MM.1S (cell line): ENCODE measurements around the gene PDIK1L.

Source experiments
- DNase-seq: peaks from one replicate; pipeline ENCODE4 v3.0.0-alpha.2; 2015
- H2AFZ ChIP-seq: fragments of 300-600 bp; sonication (generic); 2 replicates; pipeline ENCODE4 v1.6.0; 2016; ENCODE audit warnings: antibody characterized with exemption, low read length
- H3F3A ChIP-seq: fragments of 300-600 bp; sonication (generic); 2 replicates; pipeline ENCODE4 v1.6.1; 2016; ENCODE audit warnings: mild to moderate bottlenecking, antibody characterized with exemption, low read length, moderate library complexity, mixed read lengths; ENCODE audit not compliant: insufficient read depth
- H3K27ac ChIP-seq: fragments of 300-600 bp; sonication (generic); 2 replicates; pipeline ENCODE4 v1.5.1; 2016; ENCODE audit warnings: mild to moderate bottlenecking, low read length
- H3K27me3 ChIP-seq: fragments of 300-600 bp; sonication (generic); replicated peaks from 2 replicates; pipeline ENCODE4 v1.6.0; 2016; ENCODE audit warnings: low read length; ENCODE audit not compliant: insufficient read depth
- H3K36me3 ChIP-seq: fragments of 300-600 bp; sonication (generic); replicated peaks from 2 replicates; pipeline ENCODE4 v1.6.1; 2016; ENCODE audit warnings: mild to moderate bottlenecking, low read length, mixed read lengths; ENCODE audit not compliant: insufficient read depth
- H3K4me1 ChIP-seq: fragments of 300-600 bp; sonication (generic); 2 replicates; pipeline ENCODE4 v1.6.1; 2016; ENCODE audit warnings: low read length, mixed read lengths
- H3K4me2 ChIP-seq: fragments of 300-600 bp; sonication (generic); 2 replicates; pipeline ENCODE4 v1.6.0; 2016; ENCODE audit warnings: low read depth, low read length
- H3K4me3 ChIP-seq: fragments of 300-600 bp; sonication (generic); 2 replicates; pipeline ENCODE4 v1.5.1; 2016; ENCODE audit warnings: low read length, mixed read lengths
- H3K79me2 ChIP-seq: fragments of 300-600 bp; sonication (generic); 2 replicates; pipeline ENCODE4 v1.6.1; 2016; ENCODE audit warnings: mixed run types, low read length, mixed read lengths
- H3K9ac ChIP-seq: fragments of 300-600 bp; sonication (generic); 2 replicates; pipeline ENCODE4 v1.6.1; 2016; ENCODE audit warnings: low read length, mixed read lengths
- H3K9me2 ChIP-seq: fragments of 300-600 bp; sonication (generic); replicated peaks from 2 replicates; pipeline ENCODE4 v1.6.1; 2016; ENCODE audit warnings: mild to moderate bottlenecking, low read length, mixed read lengths; ENCODE audit not compliant: insufficient read depth
- H3K9me3 ChIP-seq: fragments of 300-600 bp; sonication (generic); replicated peaks from 2 replicates; pipeline ENCODE4 v1.6.1; 2016; ENCODE audit warnings: mild to moderate bottlenecking, low read length, mixed read lengths; ENCODE audit not compliant: insufficient read depth
- H4K20me1 ChIP-seq: fragments of 300-600 bp; sonication (generic); 2 replicates; pipeline ENCODE4 v1.6.1; 2016; ENCODE audit warnings: mild to moderate bottlenecking, low read length, moderate library complexity, mixed read lengths; ENCODE audit not compliant: insufficient read depth
- EZH2 ChIP-seq: fragments of 300-600 bp; sonication (generic); optimal IDR thresholded peaks from 2 replicates; pipeline ENCODE3; 2017; ENCODE audit warnings: low read depth, mild to moderate bottlenecking, antibody characterized with exemption, low read length, mixed read lengths
- EZH2phosphoT487 ChIP-seq: fragments of 300-600 bp; sonication (generic); IDR thresholded peaks from 2 replicates; pipeline ENCODE4 v1.6.1; 2018; ENCODE audit warnings: antibody characterized with exemption, low read length
- TF ChIP-seq, protein P1 (sequence below): fragments of 300-600 bp; sonication (generic); IDR thresholded peaks from 2 replicates; pipeline ENCODE4 v1.5.1; 2016; ENCODE audit warnings: antibody characterized with exemption, low read length, mixed read lengths

PDIK1L gene

DNA sequence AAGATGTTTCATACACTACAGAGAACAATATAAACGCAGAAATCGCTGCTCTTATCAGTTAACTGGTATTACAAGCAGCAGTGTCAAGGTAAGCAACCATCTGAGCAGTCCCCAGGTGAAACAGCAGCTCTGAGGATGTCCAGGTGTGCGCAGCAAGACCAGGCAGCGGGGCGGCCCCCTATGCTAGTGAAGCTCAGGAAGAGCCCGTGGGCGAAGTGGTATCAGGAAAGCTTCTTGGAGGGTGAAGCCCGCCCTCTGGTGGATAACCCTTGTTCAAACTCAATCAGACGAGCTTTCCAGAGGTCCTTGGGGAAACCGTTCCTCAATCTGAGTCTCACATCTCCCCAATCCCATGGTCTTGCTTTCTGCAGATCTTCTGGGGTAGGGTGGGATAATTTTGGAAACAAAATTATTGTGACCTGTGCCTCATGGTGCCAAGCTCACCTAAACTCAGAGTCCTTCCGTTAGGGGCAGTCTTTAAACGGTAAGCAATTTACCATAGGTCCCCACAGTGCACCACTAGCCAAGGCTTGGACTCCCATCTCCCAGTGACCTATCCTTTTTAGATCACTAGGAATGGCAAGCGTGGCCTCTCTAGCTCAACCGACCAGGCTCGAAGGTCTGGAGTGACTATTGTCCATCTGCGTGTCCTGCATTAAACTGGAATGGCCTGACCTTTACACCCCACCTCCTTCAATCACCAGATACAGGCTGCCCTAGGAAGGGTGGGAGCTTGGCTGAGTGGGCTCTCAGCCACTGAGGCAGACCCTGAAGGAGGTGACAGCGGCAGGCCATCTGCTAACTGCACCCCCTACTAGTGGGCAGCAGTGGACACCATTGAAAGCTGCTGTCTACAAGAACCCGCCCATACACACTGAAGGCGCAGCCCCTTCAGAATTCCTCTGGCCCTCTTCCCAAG is 33.7 kb downstream of the PDIK1L start:
- Histone ChIP-seq H3K9me3 (no peaks in the 10 kb centered on the region), H3K27me3 (no peaks in the 10 kb centered on the region), H3K9ac (no peak overlapping the region), H3K4me1 (peaks cover 3% of the 10 kb centered on the region; the same call in 1 of the 2 replicates), H3K36me3 (no peaks in the 10 kb centered on the region), H3K4me3 (no peak overlapping the region), H3K9me2 (no peaks in the 10 kb centered on the region), H3K4me2 (peak overlapping the region; percentile 38), H2AFZ (peak overlapping the region; percentile 24; the same call in 1 of the 2 replicates), H4K20me1 (no peaks in the 10 kb centered on the region), H3K79me2 (no peaks in the 10 kb centered on the region), H3K27ac (no peak overlapping the region), H3F3A (no peaks in the 10 kb centered on the region)
- DNase-seq = peak; percentile 86
- TF ChIP-seq EZH2phosphoT487 = no peak
- TF ChIP-seq, protein P1, sequence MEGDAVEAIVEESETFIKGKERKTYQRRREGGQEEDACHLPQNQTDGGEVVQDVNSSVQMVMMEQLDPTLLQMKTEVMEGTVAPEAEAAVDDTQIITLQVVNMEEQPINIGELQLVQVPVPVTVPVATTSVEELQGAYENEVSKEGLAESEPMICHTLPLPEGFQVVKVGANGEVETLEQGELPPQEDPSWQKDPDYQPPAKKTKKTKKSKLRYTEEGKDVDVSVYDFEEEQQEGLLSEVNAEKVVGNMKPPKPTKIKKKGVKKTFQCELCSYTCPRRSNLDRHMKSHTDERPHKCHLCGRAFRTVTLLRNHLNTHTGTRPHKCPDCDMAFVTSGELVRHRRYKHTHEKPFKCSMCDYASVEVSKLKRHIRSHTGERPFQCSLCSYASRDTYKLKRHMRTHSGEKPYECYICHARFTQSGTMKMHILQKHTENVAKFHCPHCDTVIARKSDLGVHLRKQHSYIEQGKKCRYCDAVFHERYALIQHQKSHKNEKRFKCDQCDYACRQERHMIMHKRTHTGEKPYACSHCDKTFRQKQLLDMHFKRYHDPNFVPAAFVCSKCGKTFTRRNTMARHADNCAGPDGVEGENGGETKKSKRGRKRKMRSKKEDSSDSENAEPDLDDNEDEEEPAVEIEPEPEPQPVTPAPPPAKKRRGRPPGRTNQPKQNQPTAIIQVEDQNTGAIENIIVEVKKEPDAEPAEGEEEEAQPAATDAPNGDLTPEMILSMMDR = peak; percentile 83

GRCh38 chr1:26145960-26146294 is 34.3 kb downstream of the PDIK1L start:
- Histone ChIP-seq H3K4me3 (no peak overlapping the region), H3K36me3 (no peaks in the 10 kb centered on the region), H3K79me2 (no peaks in the 10 kb centered on the region), H3K9me3 (no peaks in the 10 kb centered on the region), H3K9me2 (no peaks in the 10 kb centered on the region), H3K4me2 (no peak overlapping the region), H3K4me1 (peaks cover 3% of the 10 kb centered on the region; the same call in 1 of the 2 replicates), H3K27ac (no peak overlapping the region), H3F3A (no peaks in the 10 kb centered on the region), H3K27me3 (no peaks in the 10 kb centered on the region), H3K9ac (no peak overlapping the region), H4K20me1 (no peaks in the 10 kb centered on the region), H2AFZ (no peak overlapping the region)
- no peak for DNase-seq
- TF ChIP-seq, protein P1 = no peak
- no peak for TF ChIP-seq EZH2phosphoT487
- TF ChIP-seq EZH2 = no peak

DNA sequence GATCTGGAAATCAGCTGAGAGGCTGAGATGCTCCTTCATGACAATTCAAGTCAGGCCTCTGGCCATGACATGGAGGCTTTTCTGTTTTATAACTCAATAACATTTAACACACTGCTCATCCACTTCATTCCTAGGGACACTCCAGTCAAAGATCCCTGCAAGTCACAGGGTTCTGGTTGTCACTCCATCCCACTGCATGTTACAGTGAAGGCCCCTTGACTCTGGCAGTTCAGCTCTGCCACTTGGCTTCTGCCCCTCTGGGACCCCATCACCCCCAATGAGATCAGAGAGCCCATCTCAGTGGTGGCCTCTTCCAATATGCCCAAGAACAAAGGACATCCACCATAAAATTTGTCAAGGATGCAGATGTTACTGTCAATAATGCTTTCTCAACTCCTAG is 37.3 kb downstream of the PDIK1L start:
- Histone ChIP-seq H3K36me3 (no peaks in the 10 kb centered on the region), H2AFZ (no peak overlapping the region), H3K27ac (no peak overlapping the region), H3K4me3 (no peak overlapping the region), H3K9me2 (no peaks in the 10 kb centered on the region), H3F3A (no peaks in the 10 kb centered on the region), H4K20me1 (no peaks in the 10 kb centered on the region), H3K79me2 (no peaks in the 10 kb centered on the region), H3K9ac (no peak overlapping the region), H3K27me3 (no peaks in the 10 kb centered on the region), H3K4me1 (peaks cover 3% of the 10 kb centered on the region; the same call in 1 of the 2 replicates), H3K9me3 (no peaks in the 10 kb centered on the region), H3K4me2 (no peak overlapping the region)
- no peak for DNase-seq
- no peak for TF ChIP-seq EZH2
- TF ChIP-seq, protein P1 = no peak
- no peak for TF ChIP-seq EZH2phosphoT487
